HG03520 (cell line): Measurements from ENCODE around the gene ERMARD.

Experiments
- ATAC-seq: cut with Tn5 transposase; IDR thresholded peaks from one replicate; pipeline ENCODE4 v1.9.1; 2021; ENCODE audit warnings: mild to moderate bottlenecking, moderate library complexity; ENCODE audit not compliant: unreplicated experiment

ERMARD gene

DNA sequence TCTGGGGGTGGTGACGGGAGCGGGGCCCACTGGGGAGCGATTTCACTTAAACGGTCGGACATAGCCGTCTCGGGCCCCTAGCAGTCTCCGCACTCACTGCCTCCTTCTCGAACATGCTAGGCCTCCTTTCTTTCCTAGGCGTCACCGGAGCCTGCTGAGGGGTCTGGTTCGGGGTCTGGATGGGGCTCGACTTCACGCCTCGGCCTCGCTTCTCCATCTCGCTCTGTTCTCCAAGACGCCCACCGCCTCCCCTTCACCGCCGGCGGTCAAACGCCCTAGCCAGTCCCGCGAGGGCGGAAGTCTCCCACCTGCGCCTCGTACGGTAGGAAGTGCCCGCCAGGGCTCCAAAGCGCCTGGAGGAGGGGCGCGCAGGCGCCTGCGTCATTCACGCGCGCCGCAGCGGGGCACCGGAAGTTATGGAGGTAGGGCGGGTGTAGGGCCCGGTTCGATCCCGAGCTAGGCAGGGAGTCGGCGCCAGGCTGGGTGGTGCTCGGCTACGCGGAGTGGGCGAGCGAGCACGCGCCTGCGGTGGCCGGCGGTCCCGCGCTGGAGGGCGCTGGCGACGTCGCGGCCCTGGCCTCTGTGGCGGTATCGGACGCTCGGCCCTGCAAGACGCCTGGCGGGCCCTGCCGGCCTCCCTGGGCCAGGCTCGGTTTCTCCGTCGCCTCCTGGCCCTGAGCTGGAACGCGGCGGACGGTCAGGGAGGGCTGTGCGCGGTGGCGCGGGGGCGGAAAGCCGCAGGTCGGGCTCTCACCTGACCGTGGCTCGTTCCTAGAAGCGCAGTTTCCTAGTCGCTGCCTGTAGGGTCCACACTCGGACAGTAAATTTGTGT, at the start of gene ERMARD, which contains the start of gene DYNLT2:
TSS of gene ERMARD (plus strand) at position 381 of the 832 bp plus-strand sequence. CDS start at position 417, 36 bp downstream.
TSS of gene DYNLT2 (minus strand) at position 331 of the 832 bp plus-strand sequence. CDS start at position 217, 114 bp downstream.
- ATAC-seq: peak; percentile 95

DNA sequence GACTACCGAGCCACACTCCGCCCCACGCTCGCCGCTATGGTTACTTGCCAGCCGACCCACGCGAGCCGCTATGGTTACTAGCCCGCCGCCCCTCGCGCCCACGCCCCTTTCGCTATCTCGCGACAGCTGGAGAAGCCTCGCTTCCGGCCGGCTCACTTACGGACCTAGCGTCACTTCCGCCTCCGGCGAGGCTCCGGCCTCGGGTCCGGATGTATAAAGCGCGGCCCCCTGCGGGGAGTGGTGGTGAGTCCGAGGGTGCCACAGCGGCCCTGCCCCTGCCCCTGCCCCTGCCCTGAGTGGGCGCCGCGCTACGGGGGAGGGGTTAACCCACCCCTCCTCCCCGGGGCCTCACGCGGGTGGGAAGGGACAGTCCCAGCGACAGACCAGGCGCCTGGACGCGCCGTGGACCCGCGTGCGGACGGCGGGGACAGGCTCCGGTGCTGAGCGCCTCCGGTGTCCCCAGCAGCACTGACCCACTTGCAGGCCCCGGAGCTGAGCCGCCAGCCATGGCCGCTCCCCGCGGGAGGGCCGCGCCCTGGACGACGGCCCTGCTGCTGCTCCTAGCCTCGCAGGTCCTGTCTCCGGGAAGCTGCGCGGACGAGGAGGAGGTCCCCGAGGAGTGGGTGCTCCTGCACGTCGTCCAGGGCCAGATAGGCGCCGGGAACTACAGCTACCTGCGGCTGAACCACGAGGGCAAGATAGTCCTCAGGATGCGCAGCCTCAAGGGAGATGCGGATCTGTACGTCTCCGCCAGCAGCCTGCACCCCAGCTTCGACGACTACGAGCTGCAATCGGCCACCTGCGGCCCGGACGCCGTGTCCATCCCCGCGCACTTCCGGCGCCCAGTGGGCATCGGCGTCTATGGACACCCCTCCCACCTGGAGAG, 49.2 kb upstream of the ERMARD start, which contains the start of the genes C6orf120 and WDR27:
TSS of gene C6orf120 (plus strand) at position 173 of the 886 bp plus-strand sequence. CDS start at position 507, 334 bp downstream.
TSS of gene WDR27 (minus strand) at position 76 of the 886 bp plus-strand sequence. CDS start 13,024 bp downstream, outside the sequence.
- ATAC-seq: peak; percentile 92

DNA sequence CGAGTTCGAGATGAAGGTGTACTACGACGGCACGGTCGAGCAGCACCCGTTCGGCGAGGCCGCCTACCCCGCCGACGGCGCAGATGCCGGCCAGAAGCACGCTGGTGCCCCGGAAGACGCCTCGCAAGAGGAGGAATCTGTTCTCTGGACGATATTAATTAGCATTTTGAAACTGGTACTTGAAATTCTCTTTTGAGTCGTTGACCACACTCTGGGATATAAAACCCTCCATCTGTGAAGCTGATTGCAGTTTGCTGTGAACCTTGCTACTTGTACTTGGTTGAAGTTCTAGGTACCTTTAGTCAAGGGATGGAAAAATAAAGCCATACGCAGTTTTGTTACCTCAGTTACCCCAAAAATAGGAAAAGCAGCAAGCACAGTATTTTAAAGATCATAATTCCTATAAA, 48.6 kb upstream of the ERMARD start:
- peak; percentile 7 for ATAC-seq

DNA sequence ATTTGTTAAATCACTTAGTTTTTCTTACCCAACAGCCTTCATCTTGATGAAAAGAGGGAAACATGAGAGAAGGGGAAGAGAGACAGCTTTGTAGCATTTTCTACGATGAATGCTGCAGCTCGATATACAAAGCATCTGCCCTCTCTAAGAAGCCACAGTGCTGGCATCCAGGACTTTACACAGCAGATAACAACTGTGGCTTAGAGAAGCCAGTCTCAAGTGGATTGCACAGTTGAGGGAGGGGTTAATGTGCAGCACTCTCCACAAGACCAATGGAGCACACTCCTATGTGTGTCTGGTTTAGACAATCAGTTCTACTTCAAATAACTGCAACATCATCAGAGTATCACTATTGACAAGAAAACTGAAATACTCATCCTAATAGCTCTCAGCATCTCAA, 43.6 kb upstream of the ERMARD start:
- no peak for ATAC-seq

DNA sequence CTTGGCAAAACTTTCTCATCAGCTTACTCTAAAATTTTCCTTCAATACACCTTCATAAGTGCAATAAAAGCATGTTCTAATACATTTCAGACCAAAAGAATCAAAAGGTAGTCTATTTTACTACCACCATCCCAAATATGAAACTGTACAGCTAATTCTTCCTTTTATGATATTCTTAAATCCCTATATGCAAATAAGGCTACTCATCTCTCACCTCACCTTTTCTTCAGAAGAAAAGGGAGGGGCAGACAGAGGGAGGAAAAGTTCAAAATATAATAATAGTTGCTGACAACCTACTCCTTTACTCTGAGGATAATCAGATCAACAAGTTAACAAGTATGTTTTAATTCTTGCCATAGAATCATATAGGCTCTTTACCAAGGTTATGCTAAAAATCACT, 42.1 kb upstream of the ERMARD start:
- ATAC-seq: peak; percentile 42

DNA sequence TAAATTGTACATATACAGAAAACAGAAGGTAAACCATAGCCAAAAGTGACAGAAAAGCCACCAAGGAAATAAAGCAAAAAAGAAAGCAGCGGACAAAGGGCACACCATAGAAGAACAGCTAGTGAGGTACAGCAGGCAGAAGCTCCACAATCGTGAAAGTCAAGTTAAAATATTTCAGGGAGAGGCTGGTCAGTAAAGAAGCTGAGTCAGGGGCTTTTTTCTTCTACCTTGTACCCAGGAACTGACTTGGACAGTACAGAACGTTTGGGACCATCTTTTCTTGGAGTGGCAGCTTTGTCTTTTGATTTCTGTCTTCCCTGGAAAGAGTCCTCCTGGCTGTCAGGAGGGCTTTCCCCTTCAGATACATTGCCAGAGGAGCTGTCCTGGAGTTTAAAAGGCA, 41.4 kb upstream of the ERMARD start:
- no peak for ATAC-seq

DNA sequence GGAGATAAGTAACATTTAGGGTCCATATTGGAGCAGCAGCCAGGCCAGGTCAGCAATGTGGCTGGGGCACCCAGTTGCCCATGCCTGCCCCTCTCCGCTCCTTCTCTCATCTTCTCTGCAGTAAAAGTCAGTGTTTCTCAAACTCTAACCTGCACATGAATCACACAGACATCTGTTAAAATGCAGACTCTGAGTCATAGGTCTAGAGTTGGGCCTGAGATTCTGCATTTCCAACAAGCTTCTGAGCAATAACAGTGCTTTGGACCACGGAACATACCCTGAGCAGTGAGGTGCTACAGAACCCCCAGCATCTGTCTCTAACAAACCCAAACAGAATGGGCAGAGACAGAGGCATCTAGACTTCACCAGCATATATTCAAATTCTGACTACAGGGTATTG, 37.2 kb upstream of the ERMARD start:
- no peak for ATAC-seq

DNA sequence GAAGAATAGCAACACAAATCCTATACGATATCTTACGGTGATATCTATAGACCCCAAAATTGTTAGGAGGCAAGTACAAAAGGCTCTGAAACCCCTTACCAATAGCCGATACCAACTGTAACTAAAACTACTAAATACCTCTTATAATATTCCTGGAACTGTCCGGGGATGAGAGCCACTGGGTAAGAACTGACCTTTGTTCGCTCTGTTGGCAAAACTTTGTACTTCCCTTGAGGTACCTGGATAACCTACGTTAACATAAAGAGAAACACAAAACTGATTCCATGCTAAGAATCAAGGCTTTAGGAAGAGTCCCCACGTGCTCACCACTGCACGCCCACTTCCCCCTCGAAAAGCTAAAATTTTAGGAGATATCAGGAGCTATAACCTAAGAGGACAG, 36.8 kb upstream of the ERMARD start:
- ATAC-seq: no peak

DNA sequence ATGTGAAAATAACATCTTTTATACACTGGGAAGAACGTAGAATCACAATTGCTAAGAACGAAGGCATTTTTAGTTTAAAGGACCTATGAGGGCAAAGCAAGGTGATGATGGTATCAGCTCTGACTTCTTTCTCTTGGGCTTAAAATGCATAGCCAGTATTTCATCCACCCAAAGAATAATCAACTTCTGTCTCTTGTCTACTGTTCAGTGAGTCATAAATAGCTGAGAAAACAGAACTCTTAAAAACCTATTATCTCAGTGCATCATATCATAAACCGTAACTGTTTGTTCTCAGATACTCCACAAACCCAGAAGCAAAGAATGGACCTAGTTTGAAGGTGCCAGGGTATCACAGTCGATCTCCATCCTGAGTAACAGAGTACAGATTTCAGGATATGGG, 32.3 kb upstream of the ERMARD start:
- no peak for ATAC-seq

DNA sequence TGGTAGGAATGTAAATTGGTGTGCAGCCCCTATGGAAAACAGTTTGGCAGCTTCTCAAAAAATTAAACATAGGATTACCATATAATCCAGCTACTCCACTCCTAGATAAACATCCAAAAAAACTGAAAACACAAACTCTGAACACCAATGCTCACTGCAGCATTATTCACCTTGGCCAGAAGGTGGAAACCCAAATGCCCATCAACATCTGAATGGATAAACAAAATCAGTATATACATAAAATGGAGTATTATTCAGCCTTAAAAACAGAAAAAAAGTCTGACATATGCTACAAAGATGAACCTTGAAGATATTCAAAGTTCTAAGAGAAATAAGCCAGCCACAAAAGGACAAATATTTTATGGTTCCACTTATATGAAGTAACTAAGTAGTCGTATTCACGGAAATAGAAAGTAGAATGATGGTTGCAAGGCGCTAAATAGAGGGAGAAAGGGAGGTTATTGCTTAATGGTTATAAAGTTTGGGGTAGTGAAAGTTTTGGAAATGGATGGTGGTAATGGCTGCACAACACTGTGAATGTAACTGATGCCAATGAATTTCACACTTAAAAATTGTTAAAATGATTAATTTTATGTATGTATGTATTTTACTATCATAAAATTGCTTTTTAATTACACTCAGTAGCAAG, 31.1 kb upstream of the ERMARD start:
- ATAC-seq: no peak

DNA sequence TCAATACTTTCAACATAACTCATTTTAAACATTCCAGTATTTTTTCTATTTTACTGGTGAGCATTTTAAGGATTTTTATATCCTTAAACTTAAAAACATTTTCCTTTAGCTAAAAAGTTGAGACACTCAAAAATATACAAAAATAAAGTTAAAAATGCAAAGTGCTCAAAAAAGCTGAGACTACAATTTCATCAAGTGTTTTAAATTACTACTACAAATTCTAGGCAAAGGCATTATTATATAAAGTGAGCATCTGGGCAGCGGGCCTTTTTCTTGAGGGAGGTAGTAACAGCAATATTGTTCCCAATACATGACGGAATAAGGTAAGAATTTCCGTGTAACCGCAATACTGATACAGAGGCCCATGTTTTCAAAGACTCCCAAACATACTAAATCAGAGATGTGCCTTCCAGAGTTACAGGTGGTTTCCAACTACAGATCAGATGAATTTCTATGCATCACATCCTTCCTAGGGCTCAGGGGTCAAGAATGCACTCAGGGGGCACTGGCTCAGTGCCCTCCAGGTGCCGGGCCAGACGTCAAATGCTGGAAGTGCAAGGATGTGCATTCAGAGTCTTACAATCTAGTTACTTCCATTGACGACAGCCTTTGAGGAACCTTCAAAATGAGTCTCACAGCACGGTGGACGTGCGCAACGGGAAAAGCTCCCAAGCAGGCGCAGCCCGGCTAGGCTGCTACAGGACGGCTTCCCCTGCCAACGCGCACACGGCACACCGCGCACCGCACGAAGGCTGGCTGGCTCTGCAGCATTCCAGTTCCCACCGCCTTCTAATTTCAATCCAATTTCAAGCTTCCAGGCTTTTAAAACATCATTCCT, 28.8 kb upstream of the ERMARD start:
- ATAC-seq: peak; percentile 3

DNA sequence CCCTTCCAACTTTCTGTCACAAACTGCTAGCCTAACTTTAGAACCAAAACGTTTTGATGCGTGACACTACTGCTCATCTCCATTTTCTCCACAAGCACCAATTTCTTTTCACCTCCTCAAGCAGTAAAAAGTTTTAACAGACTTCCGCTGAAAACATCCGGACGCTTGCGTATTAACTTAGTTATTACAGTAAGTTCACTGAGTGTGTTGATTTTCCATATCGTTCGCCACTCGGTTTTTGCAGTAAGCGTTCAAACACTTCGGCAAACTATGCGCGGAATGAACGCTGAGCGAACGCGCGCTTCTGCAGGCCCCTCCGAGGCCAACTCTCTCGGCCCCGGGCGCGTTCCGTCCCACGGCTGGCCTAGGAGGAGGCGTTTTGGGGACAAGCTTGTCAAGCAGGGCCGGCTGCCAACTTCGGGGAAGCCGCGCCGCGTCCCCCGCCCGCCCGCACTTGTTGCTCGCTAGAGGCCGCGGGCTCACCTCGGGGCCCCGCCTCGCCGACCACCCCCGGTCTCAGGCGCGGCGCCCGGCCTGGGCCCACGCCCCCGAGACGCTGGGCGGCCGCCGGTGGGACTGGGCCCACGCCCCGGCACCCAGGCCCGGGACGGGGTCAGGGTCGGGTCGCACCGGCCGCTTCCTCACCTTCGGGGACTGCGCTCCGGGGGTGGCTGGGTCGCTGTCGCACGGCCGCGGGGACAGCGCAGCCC, 28.1 kb upstream of the ERMARD start:
- peak; percentile 39 for ATAC-seq

DNA sequence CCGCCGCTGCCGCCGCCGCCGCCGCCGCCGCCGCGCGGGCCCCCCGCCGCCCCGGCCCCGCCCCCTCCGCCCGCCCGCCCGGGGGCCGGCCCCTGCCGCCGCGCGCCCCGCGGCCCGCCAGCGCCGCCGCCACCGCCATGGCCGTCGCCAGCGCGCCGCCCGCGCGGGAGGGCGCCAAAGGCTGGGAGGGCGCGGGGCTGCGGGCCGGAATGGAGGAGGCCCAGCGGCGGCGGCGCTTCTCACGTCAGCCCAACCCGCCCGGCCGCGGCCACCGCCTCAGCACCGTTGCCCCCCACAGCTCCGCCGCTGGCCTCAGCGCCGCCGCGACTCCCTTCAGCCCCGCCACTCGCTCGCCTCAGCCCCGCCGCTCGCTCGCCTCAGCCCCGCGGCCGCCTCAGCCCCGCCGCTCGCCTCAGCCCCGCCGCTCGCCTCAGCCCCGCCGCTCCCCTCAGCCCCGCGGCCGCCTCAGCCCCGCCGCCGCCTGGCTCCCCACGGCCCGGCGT, 27.4 kb upstream of the ERMARD start:
- ATAC-seq: peak; percentile 23

DNA sequence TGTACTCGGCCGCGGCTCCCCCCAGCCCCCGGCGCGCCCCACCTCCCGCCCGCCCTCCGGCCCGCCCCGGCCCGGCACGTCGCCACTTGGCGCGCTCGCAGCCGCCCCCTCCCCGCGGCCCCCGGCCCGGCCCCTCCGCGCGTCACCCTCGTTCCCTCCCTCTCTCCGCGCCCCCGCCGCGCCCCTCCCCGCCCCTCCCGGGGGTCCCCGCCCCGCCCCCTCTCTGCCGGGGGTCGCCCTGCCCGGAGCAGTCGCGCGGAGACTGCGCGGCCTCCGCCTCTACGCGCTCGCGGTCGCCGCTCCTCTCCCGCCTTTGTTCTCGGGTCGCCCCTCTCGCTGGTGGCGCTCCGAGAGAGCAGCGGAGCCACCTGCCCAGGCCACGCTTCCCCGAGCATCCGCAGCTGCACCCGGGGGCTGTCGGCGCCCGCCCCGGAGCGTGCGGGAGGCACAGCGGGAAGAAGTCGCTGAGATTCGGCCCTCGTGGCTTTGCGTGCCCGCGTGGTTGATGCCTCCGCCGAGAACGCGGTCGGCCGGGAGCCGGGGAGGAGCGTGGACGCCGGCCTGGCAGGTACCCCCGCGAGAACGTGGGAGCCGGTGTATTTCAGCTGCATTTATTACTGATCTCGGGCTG, 26.8 kb upstream of the ERMARD start, which contains the start of gene PHF10:
TSS of gene PHF10 (minus strand) at position 7 of the 631 bp plus-strand sequence. CDS start 569 bp downstream, outside the sequence.
- ATAC-seq: peak; percentile 34

DNA sequence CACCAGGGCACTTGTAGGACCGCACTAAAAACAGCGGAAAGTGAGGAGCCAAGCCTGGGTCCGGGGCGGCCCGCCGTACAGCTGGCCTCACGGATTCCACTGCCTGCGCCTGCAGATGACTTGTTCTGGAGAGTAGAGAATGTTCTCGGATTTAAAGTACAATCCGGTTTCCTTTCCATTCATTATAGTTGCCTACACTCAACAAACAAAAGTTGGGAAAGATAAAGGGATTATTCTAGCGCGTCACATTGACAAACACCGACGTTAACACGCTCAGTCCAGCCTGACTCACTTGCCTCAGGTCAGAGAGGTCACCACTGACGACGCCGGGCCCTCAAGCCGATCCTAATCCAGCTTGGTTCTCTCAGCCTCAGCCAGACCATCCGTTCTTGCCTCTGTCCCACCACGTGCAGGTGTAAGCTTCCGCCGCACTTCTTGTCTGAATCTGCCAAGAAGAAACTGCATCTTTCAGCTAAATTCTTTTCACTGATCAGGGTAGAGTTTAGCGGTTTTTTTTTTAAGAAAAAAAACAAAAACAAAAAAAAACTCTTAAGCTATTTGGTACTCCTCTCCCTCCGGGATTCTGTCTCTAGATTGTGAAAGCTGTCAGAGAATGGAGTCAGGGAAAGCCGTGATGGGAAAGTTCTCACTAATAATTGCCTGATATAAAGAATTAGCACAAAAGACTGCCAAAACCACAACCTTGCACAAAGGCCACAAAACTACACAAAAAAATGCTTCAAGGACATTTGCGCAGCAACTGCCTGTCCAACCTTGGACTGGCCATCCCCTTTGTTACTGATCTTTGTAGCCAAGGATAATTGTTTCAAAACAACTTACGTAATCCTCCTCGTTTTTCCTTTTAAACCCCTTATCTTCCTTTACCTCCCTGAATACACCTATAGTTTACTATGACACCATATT, 26.0 kb upstream of the ERMARD start:
- ATAC-seq: no peak

DNA sequence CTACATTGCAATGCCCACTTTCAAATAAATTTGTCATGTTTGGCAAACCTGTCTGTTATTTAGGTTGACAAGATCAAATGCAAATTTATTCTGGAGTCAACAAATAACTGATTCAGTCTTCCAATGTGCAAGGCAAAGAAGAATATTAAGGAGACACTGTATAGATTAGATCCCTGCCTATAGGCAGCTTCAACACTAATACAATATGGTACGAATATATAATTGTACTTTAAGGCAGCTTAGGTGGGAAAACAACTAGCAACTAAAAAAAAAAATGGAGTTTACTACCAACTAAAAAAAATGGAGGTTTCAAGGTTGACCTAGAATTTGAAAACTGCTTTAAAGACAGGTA, 25.4 kb upstream of the ERMARD start:
- ATAC-seq: no peak

DNA sequence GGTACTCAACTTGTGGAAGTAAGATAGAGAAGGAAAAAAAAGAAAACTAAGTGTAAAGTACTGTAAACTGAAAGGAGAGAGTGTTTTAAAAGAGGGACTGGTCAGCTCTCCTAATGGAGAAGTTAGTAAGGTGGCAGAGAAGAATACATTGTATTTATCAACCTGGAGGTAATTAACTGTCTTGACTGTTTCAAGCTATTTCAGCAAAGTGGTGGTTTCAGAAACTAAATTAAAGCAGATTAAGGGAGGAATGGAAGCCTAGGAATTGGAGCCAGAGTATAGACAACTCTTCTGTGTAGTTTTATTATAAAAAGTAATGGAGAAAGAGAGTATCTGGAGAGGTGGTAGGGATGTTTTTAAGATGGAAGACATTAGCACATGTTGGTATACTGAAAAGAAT, 24.5 kb upstream of the ERMARD start:
- no peak for ATAC-seq

DNA sequence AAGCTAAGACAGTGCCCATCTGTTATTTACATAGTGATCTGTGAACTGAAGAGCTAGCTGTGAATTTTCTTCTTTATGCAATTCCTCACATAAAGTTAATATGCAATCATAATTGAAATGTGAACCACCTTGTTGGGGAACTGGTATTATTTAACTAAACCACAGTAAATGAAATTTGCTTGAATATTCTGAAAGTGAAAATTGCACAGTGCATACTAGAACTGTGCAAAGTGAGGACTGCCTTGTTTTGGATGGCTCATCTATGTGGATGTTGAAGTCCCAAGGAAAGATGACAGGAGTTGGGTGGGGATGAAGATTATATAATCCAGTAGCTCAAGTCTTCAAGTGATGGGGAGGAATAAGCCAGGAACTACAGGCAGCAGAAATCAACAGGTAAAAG, 21.5 kb upstream of the ERMARD start:
- no peak for ATAC-seq
